ENCODE measurements around the gene PLCXD1.
"Not testable (repeated sequence)": the region's sequence is repeated elsewhere in the genome, so short reads cannot be mapped to it uniquely, and the experiment has no call there.

PLCXD1 gene

GRCh38 chrX:252957-253291 is 28.3 kb upstream of the PLCXD1 start:
- Mint-ChIP-seq H3K9me3 (peaks cover 13% of the 10 kb centered on the region), H3K27me3 (ENCODE audit: low read depth) (no peaks in the 10 kb centered on the region), H3K4me1 (no peaks in the 10 kb centered on the region), H3K27ac (no peak overlapping the region), H3K4me3 (no peak overlapping the region), H3K36me3 (ENCODE audit: low read depth) (peaks cover 5% of the 10 kb centered on the region)
- TF ChIP-seq CTCF (IDR thresholded peaks at IDR 0.05; ENCODE audit: unreplicated experiment in 3 of 3), result no peak

- H3K36me3 Mint-ChIP-seq (ENCODE audit: low read depth), result peaks cover 5% of the 10 kb centered on the region
Observed at GRCh38 chrX:253451-254297, 27.5 kb upstream of the PLCXD1 start.

DNA sequence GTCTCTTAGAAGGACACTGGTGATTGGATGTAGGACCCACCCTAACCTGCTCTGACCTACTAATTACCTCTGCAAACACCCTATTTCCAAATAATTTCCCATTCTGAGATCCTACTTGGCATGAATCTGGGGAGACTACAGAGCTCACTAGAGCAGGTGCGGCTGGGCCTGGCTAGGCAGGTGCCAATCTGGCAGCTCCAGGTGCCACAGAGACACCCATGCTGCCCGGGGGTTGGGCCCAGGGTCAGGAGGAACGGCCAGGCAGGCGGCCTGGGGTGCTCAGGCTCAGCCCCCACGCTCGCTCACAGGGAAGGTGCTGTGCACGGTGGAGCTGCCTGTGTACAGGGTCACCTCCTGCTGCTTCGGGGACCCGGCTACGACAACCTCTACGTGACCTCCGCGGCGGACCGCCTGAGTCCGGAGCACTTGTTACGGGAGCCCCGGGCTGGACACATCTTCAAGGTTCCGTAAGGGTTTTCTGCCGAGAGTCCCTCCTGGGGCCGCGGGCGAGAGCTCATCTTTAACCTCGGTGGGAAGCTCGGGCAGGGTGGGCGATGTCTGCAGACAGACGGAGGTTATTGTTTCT is 26.5 kb upstream of the PLCXD1 start:
- no peak for TF ChIP-seq CTCF (IDR thresholded peaks at IDR 0.05; ENCODE audit: unreplicated experiment in 3 of 3)
- Mint-ChIP-seq H3K27ac (no peak overlapping the region), H3K4me3 (no peak overlapping the region), H3K36me3 (ENCODE audit: low read depth) (peaks cover 5% of the 10 kb centered on the region), H3K9me3 (peaks cover 13% of the 10 kb centered on the region), H3K4me1 (peaks cover under 1% of the 10 kb centered on the region), H3K27me3 (ENCODE audit: low read depth) (peaks cover under 1% of the 10 kb centered on the region)

More at GRCh38 chrX:253451-254297, 27.5 kb upstream of the PLCXD1 start:
- Mint-ChIP-seq H3K4me3 (no peak overlapping the region), H3K27ac (no peak overlapping the region), H3K4me1 (no peaks in the 10 kb centered on the region), H3K9me3 (peaks cover 13% of the 10 kb centered on the region), H3K27me3 (ENCODE audit: low read depth) (no peaks in the 10 kb centered on the region)
- no peak for TF ChIP-seq CTCF (IDR thresholded peaks at IDR 0.05; ENCODE audit: unreplicated experiment in 3 of 3)

GRCh38 chrX:255923-256331 is 25.3 kb upstream of the PLCXD1 start:
- TF ChIP-seq CTCF (IDR thresholded peaks at IDR 0.05; ENCODE audit: unreplicated experiment in 3 of 3), result no peak
- H3K36me3 Mint-ChIP-seq (ENCODE audit: low read depth), result peaks cover 5% of the 10 kb centered on the region
- H3K4me1 Mint-ChIP-seq, result peaks cover 5% of the 10 kb centered on the region
- peaks cover 5% of the 10 kb centered on the region for H3K27me3 Mint-ChIP-seq (ENCODE audit: low read depth)
- no peak overlapping the region for H3K4me3 Mint-ChIP-seq
- H3K27ac Mint-ChIP-seq, result no peak overlapping the region
- peaks cover 13% of the 10 kb centered on the region for H3K9me3 Mint-ChIP-seq

- Mint-ChIP-seq H3K4me1 (peaks cover 13% of the 10 kb centered on the region), H3K9me3 (peaks cover 12% of the 10 kb centered on the region)
- H3K27me3 Mint-ChIP-seq (ENCODE audit: low read depth); H3K4me3 Mint-ChIP-seq; H3K27ac Mint-ChIP-seq; H3K36me3 Mint-ChIP-seq (ENCODE audit: low read depth): not testable (repeated sequence)
Observed at GRCh38 chrX:257054-257453, 24.1 kb upstream of the PLCXD1 start.

DNA sequence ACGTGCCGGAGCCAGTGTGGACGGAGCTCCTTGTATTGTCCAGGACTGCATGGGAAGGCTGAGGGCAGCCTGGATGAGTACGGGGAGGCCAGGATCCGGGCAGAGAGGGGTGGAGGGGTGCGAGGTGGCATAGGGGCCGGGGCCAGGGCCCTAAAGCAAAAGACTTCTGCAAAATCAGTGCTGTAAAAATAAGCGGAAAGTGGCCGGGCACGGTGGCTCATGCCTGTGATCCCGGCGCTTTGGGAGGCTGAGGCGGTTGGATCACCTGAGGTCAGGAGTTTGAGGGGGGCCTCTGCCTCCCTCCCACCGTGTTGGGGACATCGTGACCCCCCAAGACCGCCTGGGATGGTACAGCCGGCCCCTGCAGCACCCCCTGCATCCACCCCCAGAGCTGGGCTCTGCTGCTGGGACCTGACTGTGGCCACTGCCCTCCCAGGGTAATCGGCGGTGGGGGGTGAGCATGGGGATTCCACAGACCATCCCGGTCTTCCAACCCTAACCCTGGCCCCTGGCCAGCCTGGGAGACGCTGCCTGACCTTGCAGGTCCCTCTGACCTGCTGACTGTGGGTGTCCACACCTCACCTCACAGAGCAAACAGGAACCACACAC is 23.4 kb upstream of the PLCXD1 start:
- peaks cover 5% of the 10 kb centered on the region for H3K9me3 Mint-ChIP-seq
- H3K36me3 Mint-ChIP-seq (ENCODE audit: low read depth), result no peaks in the 10 kb centered on the region
- H3K27ac Mint-ChIP-seq, result no peak overlapping the region
- no peak for TF ChIP-seq CTCF (IDR thresholded peaks at IDR 0.05; ENCODE audit: unreplicated experiment in 3 of 3)
- peaks cover 10% of the 10 kb centered on the region for H3K27me3 Mint-ChIP-seq (ENCODE audit: low read depth)
- H3K4me1 Mint-ChIP-seq, result peaks cover 13% of the 10 kb centered on the region
- H3K4me3 Mint-ChIP-seq, result no peak overlapping the region

Data from nephron (organoid).